ENCODE results near the gene NIBAN1.

Gene NIBAN1

GRCh38 chr1:184943998-184944397, 30.3 kb downstream of the NIBAN1 start:
- no peak for DNase-seq

GRCh38 chr1:184941735-184942134, 32.6 kb downstream of the NIBAN1 start:
- DNase-seq: no peak

- DNase-seq: no peak
These were observed 32.9 kb downstream of the NIBAN1 start for GRCh38 chr1:184941410-184941733.

- DNase-seq: no peak
These were observed 33.5 kb downstream of the NIBAN1 start for GRCh38 chr1:184940694-184941409.

GRCh38 chr1:184940226-184940625, 34.1 kb downstream of the NIBAN1 start:
- no peak for DNase-seq

GRCh38 chr1:184937729-184938128, 36.6 kb downstream of the NIBAN1 start:
- no peak for DNase-seq

GRCh38 chr1:184935920-184936798, 38.1 kb downstream of the NIBAN1 start:
- DNase-seq: peak; percentile 23

- DNase-seq: no peak
These were observed 40.4 kb downstream of the NIBAN1 start for GRCh38 chr1:184933944-184934343.

GRCh38 chr1:184932319-184932718, 42.0 kb downstream of the NIBAN1 start:
- DNase-seq: no peak

GRCh38 chr1:184931566-184931965, 42.7 kb downstream of the NIBAN1 start:
- no peak for DNase-seq

- DNase-seq: no peak
These were observed 43.7 kb downstream of the NIBAN1 start for GRCh38 chr1:184930645-184931044.

- no peak for DNase-seq
These were observed 44.1 kb downstream of the NIBAN1 start for GRCh38 chr1:184930232-184930631.

GRCh38 chr1:184929711-184930202, 44.6 kb downstream of the NIBAN1 start:
- DNase-seq: no peak

GRCh38 chr1:184928394-184928793, 45.9 kb downstream of the NIBAN1 start:
- DNase-seq: no peak

Data from NCI-H2171 treated with DMSO at 0.1 percent for 48 hours (cell line).